Activated B cell treated with CpG ODN at 0.5 μM for 24 hours (primary cell): ENCODE measurements around the gene RNF31. TPM values are rescaled to one million over a fixed set of nuclear protein-coding genes. Genes with fewer than 3 reads are reported as not detected.
A peak's percentile ranks its signal among the peaks of the same experiment; 100 is the strongest.

Experiments used
- ATAC-seq: fragments of 200-7000 bp; cut with Tn5 transposase; one replicate; pipeline ENCODE4 v1.10.0; 2021; ENCODE audit warnings: low read depth, mild to moderate bottlenecking, moderate library complexity
- CTCF ChIA-PET: fragments of 350-600 bp; sonication (Branson Sonifier 250); formaldehyde crosslinking; loops from one replicate; lab custom pipeline; 2021; ENCODE audit warnings: antibody characterized with exemption; lab: Charles Lee
- POLR2A ChIA-PET: fragments of 350-600 bp; sonication (Branson Sonifier 250); formaldehyde crosslinking; loops from one replicate; lab custom pipeline; 2021; ENCODE audit warnings: antibody characterized with exemption; lab: Charles Lee
- DNase-seq: peaks from one replicate; pipeline ENCODE4 v3.0.0; 2022
- H3K27ac Mint-ChIP-seq: one replicate; pipeline ENCODE4 v1.8.0; 2020; ENCODE audit warnings: mixed read lengths
- H3K27me3 Mint-ChIP-seq: one replicate; pipeline ENCODE4 v1.8.0; 2021; ENCODE audit warnings: mixed read lengths
- H3K36me3 Mint-ChIP-seq: one replicate; pipeline ENCODE4 v1.8.0; 2021; ENCODE audit warnings: low read depth, mixed read lengths
- H3K4me1 Mint-ChIP-seq: one replicate; pipeline ENCODE4 v1.8.0; 2021; ENCODE audit warnings: mixed read lengths
- H3K4me3 Mint-ChIP-seq: one replicate; pipeline ENCODE4 v1.8.0; 2020; ENCODE audit warnings: mild to moderate bottlenecking, mixed read lengths
- H3K9me3 Mint-ChIP-seq: one replicate; pipeline ENCODE4 v1.8.0; 2020; ENCODE audit warnings: mixed read lengths
- CTCF ChIP-seq: fragments of 200-600 bp; IDR thresholded peaks from one replicate; pipeline ENCODE4 v1.8.0; 2022; ENCODE audit warnings: antibody characterized with exemption, mild to moderate bottlenecking
- intact Hi-C: fragments of 100-400 bp; cut with micrococcal nuclease; formaldehyde crosslinking; loops from one replicate; pipeline ENCODE4 v1.15.1; 2024
- total RNA-seq: library from RNA; stranded (reverse); gene quantifications from 2 replicates; pipeline ENCODE4 v1.2.3, GENCODE V29; 2022

Gene RNF31
- total RNA-seq, 1 donor from 2014 or later, result 99.8 TPM

- intact Hi-C loops, result loop anchor here (1.0 to 10.0 kb wide), 16 partner anchors 19 to 1019 kb away; partner anchors contain the start of genes ACIN1, C14orf119, CHMP4A and EMC9
- peaks cover 29% of the 10 kb centered on the region for H3K4me1 Mint-ChIP-seq
- ATAC-seq, result peak; percentile 17
- peak; percentile 74 for DNase-seq
- ChIA-PET POLR2A (interaction anchor here (0.6 to 6.1 kb wide), 49 partner anchors 9 to 1323 kb away, joined by 3 to 239 read pairs (median 7); partner anchors contain the start of genes ACIN1, C14orf119, CARMIL3 and CBLN3), CTCF (interaction anchor here (0.6 to 2.6 kb wide), 14 partner anchors 12 to 195 kb away, joined by 3 to 15 read pairs (median 5); partner anchors contain the start of genes CHMP4A, EMC9, IRF9 and PSME1)
- H3K36me3 Mint-ChIP-seq, result peaks cover 42% of the 10 kb centered on the region
- TF ChIP-seq CTCF, result no peak
- peak overlapping the region; percentile 99 for H3K4me3 Mint-ChIP-seq
- H3K27me3 Mint-ChIP-seq, result no peaks in the 10 kb centered on the region
- peak overlapping the region; percentile 100 for H3K27ac Mint-ChIP-seq
- no peaks in the 10 kb centered on the region for H3K9me3 Mint-ChIP-seq
Observed at GRCh38 chr14:24113801-24114531, 33.3 kb upstream of the RNF31 start.

- ChIA-PET POLR2A (interaction anchor here (0.6 to 6.1 kb wide), 48 partner anchors 9 to 1324 kb away, joined by 3 to 239 read pairs (median 7); partner anchors contain the start of genes ACIN1, C14orf119, CARMIL3 and CBLN3), CTCF (interaction anchor here (0.6 to 2.6 kb wide), 13 partner anchors 11 to 194 kb away, joined by 3 to 15 read pairs (median 5); partner anchors contain the start of genes EMC9, IRF9, PSME1 and PSME2)
- Mint-ChIP-seq H3K36me3 (peaks cover 50% of the 10 kb centered on the region), H3K27me3 (no peaks in the 10 kb centered on the region), H3K27ac (peak within 1 kb of the TSS; percentile 100), H3K4me3 (peak within 1 kb of the TSS; percentile 99), H3K4me1 (peaks cover 27% of the 10 kb centered on the region), H3K9me3 (no peaks in the 10 kb centered on the region)
- no peak for TF ChIP-seq CTCF
- DNase-seq (peak; percentile 97), ATAC-seq (peak; percentile 83)
- intact Hi-C loops, result loop anchor here (1.0 to 10.0 kb wide), 17 partner anchors 9 to 1020 kb away; partner anchors contain the start of genes ACIN1, C14orf119, CHMP4A and EMC9
Observed at GRCh38 chr14:24114532-24115421, 32.5 kb upstream of the RNF31 start, which contains the start of the genes DCAF11 and NRL. DCAF11 (plus strand) TSS chr14:24114777; CDS start chr14:24115595, 818 bp downstream. NRL (minus strand) TSS chr14:24114949; CDS start chr14:24082848, 32,101 bp downstream.

GRCh38 chr14:24115422-24116127 is 31.7 kb upstream of the RNF31 start:
- peak overlapping the region; percentile 100 for H3K27ac Mint-ChIP-seq
- no peak for ATAC-seq
- peaks cover 27% of the 10 kb centered on the region for H3K4me1 Mint-ChIP-seq
- H3K36me3 Mint-ChIP-seq, result peaks cover 56% of the 10 kb centered on the region
- POLR2A ChIA-PET, result interaction anchor here (0.7 to 6.1 kb wide), 28 partner anchors 8 to 794 kb away, joined by 3 to 239 read pairs (median 12); partner anchors contain the start of genes CARMIL3, CHMP4A, CIDEB and EMC9
- DNase-seq, result peak; percentile 31
- TF ChIP-seq CTCF, result no peak
- CTCF ChIA-PET, result interaction anchor here (1.0 to 2.6 kb wide), 8 partner anchors 10 to 193 kb away, joined by 3 to 15 read pairs (median 8); partner anchors contain the start of genes EMC9, IRF9 and PSME1
- H3K4me3 Mint-ChIP-seq, result peak overlapping the region; percentile 99
- no peaks in the 10 kb centered on the region for H3K9me3 Mint-ChIP-seq
- H3K27me3 Mint-ChIP-seq, result no peaks in the 10 kb centered on the region
- intact Hi-C loops, result loop anchor here (1.0 to 10.0 kb wide), 5 partner anchors 8 to 1021 kb away; partner anchors contain the start of genes ACIN1, C14orf119, LTB4R and LTB4R2

GRCh38 chr14:24116128-24116814 is 31.0 kb upstream of the RNF31 start:
- POLR2A ChIA-PET, result interaction anchor here (0.7 to 6.1 kb wide), 7 partner anchors 11 to 126 kb away, joined by 3 to 239 read pairs (median 37); partner anchors contain the start of genes EMC9, IRF9, PCK2 and PSME1
- CTCF ChIA-PET, result interaction anchor here (1.2 to 1.7 kb wide), 3 partner anchors 16 to 126 kb away, joined by 3 to 5 read pairs (median 3); partner anchors contain the start of genes PSME1 and TINF2
- TF ChIP-seq CTCF, result no peak
- Mint-ChIP-seq H3K9me3 (no peaks in the 10 kb centered on the region), H3K27ac (peak overlapping the region; percentile 100), H3K36me3 (peaks cover 63% of the 10 kb centered on the region), H3K4me3 (peak overlapping the region; percentile 99), H3K4me1 (peaks cover 27% of the 10 kb centered on the region), H3K27me3 (no peaks in the 10 kb centered on the region)
- ATAC-seq, result no peak
- DNase-seq, result no peak
- intact Hi-C loops, result loop anchor here (10.0 kb wide), 1 partner anchor 1021 kb away; the partner anchor contains the start of genes ACIN1 and C14orf119
